22Rv1 (cell line): Measurements from ENCODE around the gene TSSK6.

ENCODE experiments used
- ZFX ChIP-seq: fragments of 450-650 bp; IDR thresholded peaks from 2 replicates; pipeline ENCODE4 v1.6.1; 2017; ENCODE audit warnings: antibody characterized with exemption, borderline replicate concordance
- TF ChIP-seq, protein P1 (sequence below): fragments of 450-650 bp; IDR thresholded peaks from 2 replicates; pipeline ENCODE4 v1.5.1; 2017; ENCODE audit warnings: mild to moderate bottlenecking

- TF ChIP-seq, protein P1, sequence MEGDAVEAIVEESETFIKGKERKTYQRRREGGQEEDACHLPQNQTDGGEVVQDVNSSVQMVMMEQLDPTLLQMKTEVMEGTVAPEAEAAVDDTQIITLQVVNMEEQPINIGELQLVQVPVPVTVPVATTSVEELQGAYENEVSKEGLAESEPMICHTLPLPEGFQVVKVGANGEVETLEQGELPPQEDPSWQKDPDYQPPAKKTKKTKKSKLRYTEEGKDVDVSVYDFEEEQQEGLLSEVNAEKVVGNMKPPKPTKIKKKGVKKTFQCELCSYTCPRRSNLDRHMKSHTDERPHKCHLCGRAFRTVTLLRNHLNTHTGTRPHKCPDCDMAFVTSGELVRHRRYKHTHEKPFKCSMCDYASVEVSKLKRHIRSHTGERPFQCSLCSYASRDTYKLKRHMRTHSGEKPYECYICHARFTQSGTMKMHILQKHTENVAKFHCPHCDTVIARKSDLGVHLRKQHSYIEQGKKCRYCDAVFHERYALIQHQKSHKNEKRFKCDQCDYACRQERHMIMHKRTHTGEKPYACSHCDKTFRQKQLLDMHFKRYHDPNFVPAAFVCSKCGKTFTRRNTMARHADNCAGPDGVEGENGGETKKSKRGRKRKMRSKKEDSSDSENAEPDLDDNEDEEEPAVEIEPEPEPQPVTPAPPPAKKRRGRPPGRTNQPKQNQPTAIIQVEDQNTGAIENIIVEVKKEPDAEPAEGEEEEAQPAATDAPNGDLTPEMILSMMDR: no peak
- TF ChIP-seq ZFX: no peak
Observed at GRCh38 chr19:19549804-19550464, 34.6 kb upstream of the TSSK6 start.
